Liver (tissue), 3 donors: Measurements from ENCODE around the gene DOCK11.

Experiments
- CTCF ChIP-seq: fragments of 150-350 bp; IDR thresholded peaks from 2 replicates; pipeline ENCODE4 v1.5.1; 2017; ENCODE audit warnings: improper control_type of control experiment, low read depth, low read length; ENCODE audit not compliant: missing input control
- FOXA1 ChIP-seq: IDR thresholded peaks from 2 replicates; pipeline ENCODE4 v1.6.1; 2016; ENCODE audit warnings: antibody characterized with exemption
- GABPA ChIP-seq, 2 donors: IDR thresholded peaks in 1 of 2; conservative IDR thresholded peaks in 1 of 2; 2 replicates each; pipeline ENCODE4 v1.6.1; 2016; ENCODE audit warnings: antibody characterized with exemption in 2 of 2, mild to moderate bottlenecking in 1 of 2, moderate library complexity in 1 of 2
- HNF4A ChIP-seq, 2 donors: conservative IDR thresholded peaks; 2 replicates each; pipeline ENCODE4 v1.6.1; 2016; ENCODE audit warnings: antibody characterized with exemption in 2 of 2, mild to moderate bottlenecking in 2 of 2
- HNF4G ChIP-seq: IDR thresholded peaks from 2 replicates; pipeline ENCODE4 v1.6.1; 2016; ENCODE audit warnings: antibody characterized with exemption
- MAX ChIP-seq: IDR thresholded peaks from 2 replicates; pipeline ENCODE4 v1.6.1; 2016; ENCODE audit warnings: antibody characterized with exemption
- RAD21 ChIP-seq, 2 donors: IDR thresholded peaks; 2 replicates each; pipeline ENCODE4 v1.6.1; 2016; ENCODE audit warnings: antibody characterized with exemption in 2 of 2, mild to moderate bottlenecking in 2 of 2
- RXRA ChIP-seq, 2 donors: IDR thresholded peaks; 2 replicates each; pipeline ENCODE4 v1.6.1; 2017 to 2018; ENCODE audit warnings: antibody characterized with exemption in 2 of 2, mild to moderate bottlenecking in 1 of 2
- SP1 ChIP-seq: IDR thresholded peaks from 2 replicates; pipeline ENCODE4 v1.6.1; 2018; ENCODE audit warnings: antibody characterized with exemption, mild to moderate bottlenecking
- TAF1 ChIP-seq: conservative IDR thresholded peaks from 2 replicates; pipeline ENCODE4 v1.6.1; 2016; ENCODE audit warnings: antibody characterized with exemption, mild to moderate bottlenecking
- YY1 ChIP-seq: IDR thresholded peaks from 2 replicates; pipeline ENCODE4 v1.6.1; 2016; ENCODE audit warnings: antibody characterized with exemption, mild to moderate bottlenecking
- ZBTB33 ChIP-seq: IDR thresholded peaks from 2 replicates; pipeline ENCODE4 v1.6.1; 2016; ENCODE audit warnings: antibody characterized with exemption
- TF ChIP-seq, protein P1 (sequence below): IDR thresholded peaks from 2 replicates; pipeline ENCODE4 v1.6.1; 2016; ENCODE audit warnings: antibody characterized with exemption, mild to moderate bottlenecking
- donor health status: healthy.
- donor health status: healthy.

GRCh38 chrX:118551426-118551825, 55.8 kb downstream of the DOCK11 start:
- TF ChIP-seq, protein P1, sequence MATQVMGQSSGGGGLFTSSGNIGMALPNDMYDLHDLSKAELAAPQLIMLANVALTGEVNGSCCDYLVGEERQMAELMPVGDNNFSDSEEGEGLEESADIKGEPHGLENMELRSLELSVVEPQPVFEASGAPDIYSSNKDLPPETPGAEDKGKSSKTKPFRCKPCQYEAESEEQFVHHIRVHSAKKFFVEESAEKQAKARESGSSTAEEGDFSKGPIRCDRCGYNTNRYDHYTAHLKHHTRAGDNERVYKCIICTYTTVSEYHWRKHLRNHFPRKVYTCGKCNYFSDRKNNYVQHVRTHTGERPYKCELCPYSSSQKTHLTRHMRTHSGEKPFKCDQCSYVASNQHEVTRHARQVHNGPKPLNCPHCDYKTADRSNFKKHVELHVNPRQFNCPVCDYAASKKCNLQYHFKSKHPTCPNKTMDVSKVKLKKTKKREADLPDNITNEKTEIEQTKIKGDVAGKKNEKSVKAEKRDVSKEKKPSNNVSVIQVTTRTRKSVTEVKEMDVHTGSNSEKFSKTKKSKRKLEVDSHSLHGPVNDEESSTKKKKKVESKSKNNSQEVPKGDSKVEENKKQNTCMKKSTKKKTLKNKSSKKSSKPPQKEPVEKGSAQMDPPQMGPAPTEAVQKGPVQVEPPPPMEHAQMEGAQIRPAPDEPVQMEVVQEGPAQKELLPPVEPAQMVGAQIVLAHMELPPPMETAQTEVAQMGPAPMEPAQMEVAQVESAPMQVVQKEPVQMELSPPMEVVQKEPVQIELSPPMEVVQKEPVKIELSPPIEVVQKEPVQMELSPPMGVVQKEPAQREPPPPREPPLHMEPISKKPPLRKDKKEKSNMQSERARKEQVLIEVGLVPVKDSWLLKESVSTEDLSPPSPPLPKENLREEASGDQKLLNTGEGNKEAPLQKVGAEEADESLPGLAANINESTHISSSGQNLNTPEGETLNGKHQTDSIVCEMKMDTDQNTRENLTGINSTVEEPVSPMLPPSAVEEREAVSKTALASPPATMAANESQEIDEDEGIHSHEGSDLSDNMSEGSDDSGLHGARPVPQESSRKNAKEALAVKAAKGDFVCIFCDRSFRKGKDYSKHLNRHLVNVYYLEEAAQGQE, result no peak
- TF ChIP-seq CTCF (no peak), GABPA (IDR thresholded peaks at IDR 0.05 in 1 of 2, conservative IDR thresholded peaks at IDR 0.05 in 1 of 2) (no peak), FOXA1 (no peak), SP1 (no peak), ZBTB33 (no peak), TAF1 (no peak), RAD21 (IDR thresholded peaks at IDR 0.05) (no peak), HNF4A (conservative IDR thresholded peaks at IDR 0.05) (no peak), HNF4G (no peak), MAX (no peak), RXRA (IDR thresholded peaks at IDR 0.05) (no peak), YY1 (no peak)
